CD14-positive monocyte (primary cell): ENCODE results near the gene SIK2. TPM values are rescaled to one million over a fixed set of nuclear protein-coding genes. Genes with fewer than 3 reads are reported as not detected.
"Not testable (repeated sequence)": the region's sequence is repeated elsewhere in the genome, so short reads cannot be mapped to it uniquely, and the experiment has no call there.

Source experiments
- DNase-seq, 3 donors: peaks; one replicate each; pipeline ENCODE4 v3.0.0-alpha.2; 2011 to 2022
- H2AFZ ChIP-seq: 2 replicates; pipeline ENCODE4 v1.6.0; 2012; ENCODE audit warnings: mild to moderate bottlenecking, low read depth, low read length, inconsistent platforms; ENCODE audit not compliant: insufficient read depth, poor library complexity, severe bottlenecking
- H3K27ac ChIP-seq, 2 donors: 1 replicate in 1 of 2; 2 replicates in 1 of 2; pipeline ENCODE4 v1.5.1; 2012 to 2013; ENCODE audit warnings: low read length in 2 of 2, control low read depth in 1 of 2, inconsistent platforms in 1 of 2, low read depth in 1 of 2, mild to moderate bottlenecking in 1 of 2
- H3K27me3 ChIP-seq, 2 donors: one replicate each; pipeline versions ENCODE4 v1.6.0 to v1.6.1; 2011 to 2013; ENCODE audit warnings: low read length in 2 of 2; ENCODE audit not compliant: control insufficient read depth in 2 of 2, insufficient read depth in 2 of 2
- H3K36me3 ChIP-seq, 2 donors: replicated peaks in 1 of 2; 1 replicate in 1 of 2; 2 replicates in 1 of 2; pipeline versions ENCODE4 v1.5.1 to v1.6.1; 2012 to 2013; ENCODE audit warnings: low read length in 2 of 2, control low read depth in 1 of 2, inconsistent platforms in 1 of 2, mild to moderate bottlenecking in 1 of 2; ENCODE audit not compliant: insufficient read depth in 2 of 2, control insufficient read depth in 1 of 2
- H3K4me1 ChIP-seq, 2 donors: 1 replicate in 1 of 2; 2 replicates in 1 of 2; pipeline versions ENCODE4 v1.5.1 to v1.6.1; 2012 to 2013; ENCODE audit warnings: low read length in 2 of 2, control low read depth in 1 of 2, inconsistent platforms in 1 of 2, mild to moderate bottlenecking in 1 of 2, moderate library complexity in 1 of 2; ENCODE audit not compliant: insufficient read depth in 2 of 2, control insufficient read depth in 1 of 2
- H3K4me2 ChIP-seq: replicated peaks from 2 replicates; pipeline ENCODE3; 2012; ENCODE audit warnings: low read length, moderate library complexity, mild to moderate bottlenecking; ENCODE audit not compliant: poor library complexity, severe bottlenecking; ENCODE audit errors: extremely low read depth
- H3K4me3 ChIP-seq, 3 experiments: fragments of 200-600 bp in 1 of 3; sonication (generic) in 1 of 3; replicated peaks in 1 of 3; 1 replicate in 2 of 3; 2 replicates in 1 of 3; pipeline ENCODE4 v1.5.1; 2011 to 2013; ENCODE audit warnings: low read length in 3 of 3, mild to moderate bottlenecking in 3 of 3, control low read depth in 2 of 3, low read depth in 2 of 3, inconsistent platforms in 1 of 3, moderate library complexity in 1 of 3
- H3K79me2 ChIP-seq: 2 replicates; pipeline ENCODE4 v1.6.0; 2012; ENCODE audit warnings: mild to moderate bottlenecking, control low read depth, inconsistent platforms, low read length, moderate library complexity; ENCODE audit not compliant: insufficient read depth
- H3K9ac ChIP-seq: 2 replicates; pipeline ENCODE4 v1.6.0; 2017; ENCODE audit warnings: low read length, mild to moderate bottlenecking; ENCODE audit not compliant: insufficient read depth, poor library complexity, severe bottlenecking
- H3K9me3 ChIP-seq, 2 donors: replicated peaks in 1 of 2; 1 replicate in 1 of 2; 2 replicates in 1 of 2; pipeline versions ENCODE4 v1.5.1 to v1.6.1; 2012 to 2013; ENCODE audit warnings: low read length in 2 of 2, control low read depth in 1 of 2; ENCODE audit not compliant: control insufficient read depth in 1 of 2, insufficient read depth in 1 of 2
- H4K20me1 ChIP-seq: 2 replicates; pipeline ENCODE4 v1.6.0; 2012; ENCODE audit warnings: mild to moderate bottlenecking, low read length, control low read depth, moderate library complexity; ENCODE audit not compliant: insufficient read depth
- H3K27ac Mint-ChIP-seq, 7 donors: one replicate each; pipeline ENCODE4 v1.8.0; 2020; ENCODE audit warnings: mild to moderate bottlenecking in 7 of 7, mixed read lengths in 7 of 7, moderate library complexity in 6 of 7, inconsistent platforms in 2 of 7
- H3K27me3 Mint-ChIP-seq, 3 donors: one replicate each; pipeline ENCODE4 v1.8.0; 2021 to 2022; ENCODE audit warnings: low read depth in 3 of 3, mild to moderate bottlenecking in 3 of 3, mixed read lengths in 3 of 3, moderate library complexity in 3 of 3, inconsistent platforms in 1 of 3
- H3K36me3 Mint-ChIP-seq, 2 donors: one replicate each; pipeline ENCODE4 v1.8.0; 2020; ENCODE audit warnings: mixed read lengths in 2 of 2, inconsistent platforms in 1 of 2, mild to moderate bottlenecking in 1 of 2
- H3K4me1 Mint-ChIP-seq: one replicate; pipeline ENCODE4 v1.8.0; 2020; ENCODE audit warnings: mild to moderate bottlenecking, mixed read lengths
- H3K4me3 Mint-ChIP-seq, 2 donors: one replicate each; pipeline ENCODE4 v1.8.0; 2020; ENCODE audit warnings: mild to moderate bottlenecking in 2 of 2, mixed read lengths in 2 of 2, moderate library complexity in 1 of 2
- H3K9me3 Mint-ChIP-seq, 7 donors: one replicate each; pipeline ENCODE4 v1.8.0; 2020 to 2022; ENCODE audit warnings: mixed read lengths in 7 of 7, mild to moderate bottlenecking in 6 of 7, moderate library complexity in 6 of 7, inconsistent platforms in 2 of 7
- CTCF ChIP-seq: fragments of 200-600 bp; IDR thresholded peaks from one replicate; pipeline ENCODE4 v1.8.0; 2022; ENCODE audit warnings: antibody characterized with exemption, mild to moderate bottlenecking
- WGBS: methylation state at CpG from one replicate; pipeline ENCODE4 v1.1.5; 2013; ENCODE audit warnings: missing lambda C conversion rate; ENCODE audit not compliant: insufficient coverage; 5-methylcytosine and 5-hydroxymethylcytosine counted together
- intact Hi-C, 2 donors: fragments of 100-400 bp; cut with micrococcal nuclease; formaldehyde crosslinking; loops; one replicate each; pipeline versions ENCODE4 v1.15.0 to v1.15.1; 2023
- polyA plus RNA-seq, 3 donors: library from polyadenylated mRNA; depleted of rRNA in 1 of 3; unstranded in 2 of 3; stranded (reverse) in 1 of 3; fragments of 300-500 nt in 2 of 3; fragments of >200 nt in 1 of 3; fragmentation: Illumina TruSeq in 2 of 3; gene quantifications; 1 replicate in 2 of 3; 2 replicates in 1 of 3; pipeline ENCODE4 v1.2.3, GENCODE V29; 2012 to 2021

The SIK2 gene
- polyA plus RNA-seq, 3 donors = 0.16 to 8.8 (median 0.23) TPM

DNA sequence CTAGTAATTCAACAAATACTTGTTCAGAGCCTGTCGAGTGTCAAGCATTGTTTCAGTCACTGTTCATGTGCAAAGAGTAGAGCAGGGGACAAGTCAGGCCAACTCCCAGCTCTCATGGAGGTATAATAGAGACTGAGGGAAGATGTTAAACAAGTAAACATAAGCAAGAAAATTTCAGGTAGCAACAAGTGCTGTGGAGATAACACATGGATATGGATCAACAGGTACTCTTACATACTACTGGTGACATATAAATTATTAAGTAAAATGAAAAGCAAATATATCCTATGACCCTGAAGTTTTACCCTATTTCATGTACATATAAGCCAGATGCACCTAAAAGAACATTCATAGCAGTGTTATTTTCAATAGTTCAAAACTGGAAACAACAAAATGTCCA is 42.7 kb downstream of the SIK2 start:
- no peak for TF ChIP-seq CTCF
- intact Hi-C loops = no loop called here
- H3K4me2 ChIP-seq = no peak overlapping the region

GRCh38 chr11:111645657-111646316 is 43.5 kb downstream of the SIK2 start:
- TF ChIP-seq CTCF = no peak
- Histone ChIP-seq H3K9ac (no peak overlapping the region), H3K27ac (no peak overlapping the region), H3K9me3 (no peaks in the 10 kb centered on the region), H3K4me2 (no peak overlapping the region), H2AFZ (no peak overlapping the region), H4K20me1 (peaks cover 10% of the 10 kb centered on the region), H3K4me1 (no peaks in the 10 kb centered on the region), H3K27me3 (no peaks in the 10 kb centered on the region), H3K79me2 (no peaks in the 10 kb centered on the region), H3K36me3 (peaks cover 5 to 18% of the 10 kb centered on the region in 2 donors), H3K4me3 (no peak overlapping the region)
- intact Hi-C loops = no loop called here
- peaks cover 0 to 3% (median 0%) of the 10 kb centered on the region in 7 donors for H3K9me3 Mint-ChIP-seq
- no peak overlapping the region for H3K4me3 Mint-ChIP-seq
- H3K27ac Mint-ChIP-seq = peak overlapping the region in 2 of 7 donors; percentile 32 to 42
- DNase-seq = no peak
- peaks cover 7% of the 10 kb centered on the region for H3K4me1 Mint-ChIP-seq
- H3K36me3 Mint-ChIP-seq = peaks cover 11 to 19% of the 10 kb centered on the region in 2 donors
- WGBS = no CpG with 5 or more reads among the region's 9 CpGs
- H3K27me3 Mint-ChIP-seq = no peaks in the 10 kb centered on the region

More for the DNA sequence above, 42.7 kb downstream of the SIK2 start:
- Histone ChIP-seq H3K27me3 (no peaks in the 10 kb centered on the region), H3K79me2 (no peaks in the 10 kb centered on the region), H2AFZ (no peak overlapping the region), H3K36me3 (peaks cover 8 to 18% of the 10 kb centered on the region in 2 donors), H3K9ac (no peak overlapping the region), H3K27ac (no peak overlapping the region), H3K4me3 (no peak overlapping the region), H3K4me1 (no peaks in the 10 kb centered on the region), H4K20me1 (peaks cover 11% of the 10 kb centered on the region), H3K9me3 (no peaks in the 10 kb centered on the region)
- WGBS = 100% methylated on average over 1 of the region's 1 CpG
- no peak for DNase-seq
- peaks cover 0 to 3% (median 0%) of the 10 kb centered on the region in 7 donors for H3K9me3 Mint-ChIP-seq
- H3K4me3 Mint-ChIP-seq = no peak overlapping the region
- peaks cover 7% of the 10 kb centered on the region for H3K4me1 Mint-ChIP-seq
- no peaks in the 10 kb centered on the region for H3K27me3 Mint-ChIP-seq
- peak overlapping the region in 1 of 7 donors; percentile 65 for H3K27ac Mint-ChIP-seq
- peaks cover 15 to 26% of the 10 kb centered on the region in 2 donors for H3K36me3 Mint-ChIP-seq

DNA sequence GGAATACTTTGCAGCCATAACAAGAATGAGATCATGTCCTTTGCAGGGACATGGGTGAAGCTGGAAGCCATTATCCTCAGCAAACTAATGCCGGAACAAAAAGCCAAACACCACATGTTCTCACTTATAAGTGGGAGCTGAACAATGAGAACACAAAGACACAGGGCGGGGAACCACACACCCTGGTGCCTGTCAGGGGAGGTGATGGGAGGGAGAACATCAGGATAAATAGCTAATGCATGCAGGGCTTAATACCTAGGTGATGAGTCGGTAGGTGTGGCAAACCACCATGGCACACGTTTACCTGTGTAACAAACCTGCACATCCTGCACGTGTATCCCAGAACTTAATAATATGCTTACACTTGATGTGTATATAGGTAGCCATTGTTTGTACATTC is 49.1 kb downstream of the SIK2 start:
- DNase-seq, H3K4me1 ChIP-seq, H2AFZ ChIP-seq, H3K4me3 ChIP-seq, H3K27me3 ChIP-seq, H3K4me2 ChIP-seq, H3K9me3 ChIP-seq, intact Hi-C loops, H3K27ac ChIP-seq, H3K27ac Mint-ChIP-seq, H3K4me1 Mint-ChIP-seq, H3K9ac ChIP-seq, H3K9me3 Mint-ChIP-seq, H3K27me3 Mint-ChIP-seq, H4K20me1 ChIP-seq, H3K79me2 ChIP-seq: not testable (repeated sequence)
- no CpG with 5 or more reads among the region's 5 CpGs for WGBS
- H3K36me3 Mint-ChIP-seq = peaks cover 6 to 18% of the 10 kb centered on the region in 2 donors
- peak overlapping the region in 1 of 2 donors; percentile 17 for H3K4me3 Mint-ChIP-seq
- H3K36me3 ChIP-seq = peaks cover 3 to 31% of the 10 kb centered on the region in 2 donors
